Astrocyte of the cerebellum (primary cell): ENCODE measurements around the gene NAMPT.

Experiments
- DNase-seq: peaks from one replicate; pipeline ENCODE4 v3.0.0-alpha.2; 2011; ENCODE audit warnings: low read depth
- H3K4me3 ChIP-seq: 2 replicates; pipeline ENCODE4 v1.5.1; 2011; ENCODE audit warnings: mild to moderate bottlenecking, low read depth, low read length, moderate library complexity
- CTCF ChIP-seq: IDR thresholded peaks from 2 replicates; pipeline ENCODE4 v1.5.1; 2012; ENCODE audit warnings: low read length, low read depth, moderate library complexity, mild to moderate bottlenecking; ENCODE audit errors: missing control alignments
- in situ Hi-C: cut with HindIII; loops from 2 replicates; pipeline ENCODE4 v1.10.0; 2017; ENCODE audit warnings: low sequenced_read_pairs

NAMPT gene

GRCh38 chr7:106282852-106283251 is 1.9 kb downstream of the NAMPT start:
- in situ Hi-C loops: no loop called here
- no peak for TF ChIP-seq CTCF
- H3K4me3 ChIP-seq: peak overlapping the region; percentile 14
- DNase-seq: no peak

DNA sequence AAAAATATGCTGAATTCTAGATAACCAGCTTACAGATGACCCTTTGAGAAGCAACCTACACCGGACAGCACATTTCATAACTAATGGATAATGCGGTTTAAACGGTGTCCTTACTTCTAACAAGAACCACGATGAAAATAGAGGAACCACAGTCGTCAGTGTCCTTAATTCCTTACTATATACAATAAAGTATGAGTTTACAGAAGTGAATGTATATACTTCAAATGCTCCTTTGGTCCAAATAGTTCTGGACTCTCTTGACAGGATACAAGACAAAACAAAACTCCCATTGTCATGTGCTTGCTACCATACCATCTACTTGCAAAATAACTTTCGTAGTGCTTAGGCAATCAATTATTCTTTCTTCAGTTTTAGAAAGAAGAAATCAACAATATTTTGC is 2.4 kb downstream of the NAMPT start:
- no peak for TF ChIP-seq CTCF
- in situ Hi-C loops: no loop called here
- no peak for DNase-seq
- no peak overlapping the region for H3K4me3 ChIP-seq

DNA sequence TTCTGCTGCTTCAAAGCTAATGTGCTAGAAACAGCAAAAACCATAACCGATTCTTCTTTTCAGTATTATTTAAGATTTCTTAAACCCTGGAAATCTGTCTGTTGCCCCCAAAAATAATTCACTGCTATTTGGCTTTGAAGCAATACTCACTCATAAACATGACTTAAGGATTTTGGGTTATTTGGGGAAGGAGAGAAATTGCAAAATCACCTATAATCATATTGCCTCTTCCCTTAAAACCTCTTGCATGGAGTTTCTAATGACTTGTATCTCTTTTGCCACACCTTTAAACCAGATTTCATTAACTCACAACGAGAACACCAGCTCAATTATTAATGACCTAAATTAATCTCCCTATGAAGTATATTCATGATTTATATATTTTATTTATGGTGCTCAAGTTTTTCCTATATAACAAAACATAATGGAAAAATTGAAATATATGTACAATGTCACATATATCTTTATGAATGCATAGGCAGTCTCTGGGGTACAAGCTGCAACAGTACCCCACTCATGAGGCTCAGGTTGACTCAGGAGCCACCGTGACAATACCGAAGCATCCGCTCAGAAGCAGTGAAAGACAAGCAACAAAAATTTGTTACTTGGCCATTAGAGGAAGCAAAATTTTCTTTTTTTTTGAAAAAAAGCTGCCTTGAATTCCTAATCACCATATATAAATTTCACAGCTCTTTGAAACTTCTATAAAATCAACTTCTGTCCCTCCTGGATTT is 3.0 kb downstream of the NAMPT start:
- H3K4me3 ChIP-seq: no peak overlapping the region
- no peak for TF ChIP-seq CTCF
- no peak for DNase-seq
- in situ Hi-C loops: no loop called here

- in situ Hi-C loops: no loop called here
- no peak for TF ChIP-seq CTCF
- no peak for DNase-seq
- H3K4me3 ChIP-seq: no peak overlapping the region
These were observed 3.7 kb downstream of the NAMPT start for GRCh38 chr7:106281127-106281526.

- DNase-seq: no peak
These were observed 5.2 kb downstream of the NAMPT start for GRCh38 chr7:106279425-106280197.

GRCh38 chr7:106278695-106279094 is 6.1 kb downstream of the NAMPT start:
- DNase-seq: no peak
- TF ChIP-seq CTCF: no peak
- in situ Hi-C loops: no loop called here
- no peak overlapping the region for H3K4me3 ChIP-seq

More at GRCh38 chr7:106279425-106280197, 5.2 kb downstream of the NAMPT start:
- no peak for TF ChIP-seq CTCF
- no peak overlapping the region for H3K4me3 ChIP-seq
- in situ Hi-C loops: no loop called here
